Measurements from ENCODE around the gene RGS7. TPM values are rescaled to one million over a fixed set of nuclear protein-coding genes. Genes with fewer than 3 reads are reported as not detected.

The RGS7 gene
- total RNA-seq, 2 experiments from 2014 or later, result not detected

DNA sequence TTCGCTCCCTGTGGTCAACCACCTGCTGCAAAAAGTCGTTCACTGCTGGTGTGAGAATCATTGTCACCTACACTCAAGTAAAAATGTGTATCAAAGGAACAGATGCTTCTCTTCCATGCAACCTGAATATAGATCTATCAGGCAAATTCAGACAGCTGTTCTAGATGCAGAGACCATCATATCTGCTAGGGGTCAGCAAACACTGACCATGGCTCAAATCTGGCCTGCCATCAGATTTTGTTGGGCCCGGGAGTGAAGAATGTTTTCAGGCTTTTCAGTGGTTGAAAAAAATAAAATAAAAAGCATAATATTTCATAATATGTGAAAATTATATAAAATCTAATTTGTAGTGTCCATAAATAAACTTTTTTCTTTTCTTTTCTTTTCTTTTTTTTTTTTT lies 199.6 kb downstream of the RGS7 start:
- Mint-ChIP-seq H3K9me3 (peaks cover 3% of the 10 kb centered on the region), H3K4me3 (no peak overlapping the region), H3K27ac (no peak overlapping the region), H3K4me1 (ENCODE audit: low read depth) (no peaks in the 10 kb centered on the region), H3K36me3 (ENCODE audit: low read depth) (no peaks in the 10 kb centered on the region), H3K27me3 (no peaks in the 10 kb centered on the region)
- H3K4me1 ChIP-seq (ENCODE audit: insufficient read depth, low read length), result no peaks in the 10 kb centered on the region
- H3K27me3 ChIP-seq (ENCODE audit: control insufficient read depth in 1 of 2, insufficient read depth in 2 of 2, low read length in 2 of 2), result no peaks in the 10 kb centered on the region
- H3K36me3 ChIP-seq (ENCODE audit: insufficient read depth, low read length), result no peaks in the 10 kb centered on the region
- H3K4me3 ChIP-seq (ENCODE audit: low read length), result no peak overlapping the region
- ChIA-PET POLR2A (no interaction called here), CTCF (no interaction called here)
- H3K9me3 ChIP-seq (ENCODE audit: control insufficient read depth in 1 of 2, insufficient read depth in 1 of 2, low read length in 2 of 2), result peaks cover 0 to 5% of the 10 kb centered on the region in 2 experiments
- H3K27ac ChIP-seq (ENCODE audit: low read depth in 1 of 2, low read length in 2 of 2), result no peak overlapping the region
- ATAC-seq (ENCODE audit: poor library complexity) (no peak), DNase-seq (no peak)
- TF ChIP-seq, protein P1, sequence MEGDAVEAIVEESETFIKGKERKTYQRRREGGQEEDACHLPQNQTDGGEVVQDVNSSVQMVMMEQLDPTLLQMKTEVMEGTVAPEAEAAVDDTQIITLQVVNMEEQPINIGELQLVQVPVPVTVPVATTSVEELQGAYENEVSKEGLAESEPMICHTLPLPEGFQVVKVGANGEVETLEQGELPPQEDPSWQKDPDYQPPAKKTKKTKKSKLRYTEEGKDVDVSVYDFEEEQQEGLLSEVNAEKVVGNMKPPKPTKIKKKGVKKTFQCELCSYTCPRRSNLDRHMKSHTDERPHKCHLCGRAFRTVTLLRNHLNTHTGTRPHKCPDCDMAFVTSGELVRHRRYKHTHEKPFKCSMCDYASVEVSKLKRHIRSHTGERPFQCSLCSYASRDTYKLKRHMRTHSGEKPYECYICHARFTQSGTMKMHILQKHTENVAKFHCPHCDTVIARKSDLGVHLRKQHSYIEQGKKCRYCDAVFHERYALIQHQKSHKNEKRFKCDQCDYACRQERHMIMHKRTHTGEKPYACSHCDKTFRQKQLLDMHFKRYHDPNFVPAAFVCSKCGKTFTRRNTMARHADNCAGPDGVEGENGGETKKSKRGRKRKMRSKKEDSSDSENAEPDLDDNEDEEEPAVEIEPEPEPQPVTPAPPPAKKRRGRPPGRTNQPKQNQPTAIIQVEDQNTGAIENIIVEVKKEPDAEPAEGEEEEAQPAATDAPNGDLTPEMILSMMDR (IDR thresholded peaks at IDR 0.05), result no peak
- intact Hi-C loops (cut with DNase I, micrococcal nuclease), result no loop called here

DNA sequence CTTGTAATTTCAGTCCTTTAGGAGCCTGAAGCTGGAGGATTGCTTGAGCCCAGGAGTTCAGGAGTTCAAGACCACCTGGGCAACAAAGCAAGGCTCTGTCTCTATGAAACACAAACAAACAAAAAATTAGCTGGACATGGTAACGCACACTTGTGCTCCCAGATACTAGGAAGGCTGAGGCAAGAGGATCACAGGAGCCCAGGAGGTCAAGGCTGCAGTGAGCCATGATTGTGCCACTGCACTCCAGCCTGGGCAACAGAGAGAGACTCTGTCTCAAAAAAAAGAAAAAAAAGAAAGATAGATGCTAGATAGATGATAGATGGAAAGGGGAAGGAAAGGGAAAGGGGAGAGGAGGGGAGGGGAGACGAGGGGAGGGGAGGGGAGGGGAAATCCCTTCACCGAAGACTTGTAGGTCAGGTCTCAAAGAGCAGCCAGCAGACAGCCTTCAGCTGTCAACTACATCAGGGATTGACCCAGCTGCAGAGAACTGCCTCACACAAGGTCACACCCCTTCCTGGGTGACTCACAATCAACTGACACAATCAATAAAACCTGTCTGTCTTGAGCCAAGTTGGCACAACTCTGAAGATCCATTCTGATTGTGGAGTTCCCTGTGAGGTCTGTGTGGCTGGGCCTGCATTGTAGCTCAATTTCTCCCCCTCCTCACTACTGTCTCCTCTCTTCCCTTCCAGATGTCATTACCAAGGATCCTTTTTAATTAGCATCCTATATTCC lies 200.6 kb downstream of the RGS7 start:
- Mint-ChIP-seq H3K9me3 (peaks cover 3% of the 10 kb centered on the region), H3K36me3 (ENCODE audit: low read depth) (no peaks in the 10 kb centered on the region), H3K27me3 (no peaks in the 10 kb centered on the region), H3K4me1 (ENCODE audit: low read depth) (no peaks in the 10 kb centered on the region), H3K4me3 (no peak overlapping the region), H3K27ac (no peak overlapping the region)
- intact Hi-C loops (cut with DNase I, micrococcal nuclease), result no loop called here
- no peaks in the 10 kb centered on the region for H3K4me1 ChIP-seq (ENCODE audit: insufficient read depth, low read length)
- TF ChIP-seq, protein P1 (IDR thresholded peaks at IDR 0.05), result no peak
- CTCF ChIA-PET, result no interaction called here
- POLR2A ChIA-PET, result no interaction called here
- H3K36me3 ChIP-seq (ENCODE audit: insufficient read depth, low read length), result no peaks in the 10 kb centered on the region
- H3K27me3 ChIP-seq (ENCODE audit: control insufficient read depth in 1 of 2, insufficient read depth in 2 of 2, low read length in 2 of 2), result no peaks in the 10 kb centered on the region
- no peak for ATAC-seq (ENCODE audit: poor library complexity)
- DNase-seq, result no peak
- H3K27ac ChIP-seq (ENCODE audit: low read depth in 1 of 2, low read length in 2 of 2), result no peak overlapping the region
- no peak overlapping the region for H3K4me3 ChIP-seq (ENCODE audit: low read length)
- H3K9me3 ChIP-seq (ENCODE audit: control insufficient read depth in 1 of 2, insufficient read depth in 1 of 2, low read length in 2 of 2), result no peaks in the 10 kb centered on the region

DNA sequence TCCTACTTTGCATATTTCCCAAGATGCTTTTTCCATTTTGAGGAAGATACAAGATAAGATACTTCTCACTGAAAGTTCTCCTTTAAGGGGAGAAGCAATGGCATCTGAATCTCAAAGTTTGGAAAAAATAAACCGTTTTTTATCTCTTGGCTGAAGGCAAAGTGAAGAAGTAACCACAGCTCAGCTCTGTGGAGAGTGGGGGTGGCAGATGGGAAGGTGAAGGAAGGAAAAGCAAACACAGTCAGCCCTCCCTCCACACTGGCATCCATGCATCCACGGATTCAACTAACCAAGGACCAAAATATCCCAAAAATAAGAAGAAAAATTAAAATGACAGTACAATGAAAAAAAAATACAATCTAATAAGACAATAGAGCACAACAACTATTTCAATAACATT lies 211.1 kb downstream of the RGS7 start:
- no peaks in the 10 kb centered on the region for H3K27me3 Mint-ChIP-seq
- no peaks in the 10 kb centered on the region for H3K4me1 Mint-ChIP-seq (ENCODE audit: low read depth)
- ATAC-seq (ENCODE audit: poor library complexity) (no peak), DNase-seq (no peak)
- ChIA-PET POLR2A (no interaction called here), CTCF (no interaction called here)
- peaks cover 6% of the 10 kb centered on the region for H3K9me3 Mint-ChIP-seq
- no peak overlapping the region for H3K27ac Mint-ChIP-seq
- Histone ChIP-seq H3K36me3 (ENCODE audit: insufficient read depth, low read length) (no peaks in the 10 kb centered on the region), H3K27me3 (ENCODE audit: control insufficient read depth in 1 of 2, insufficient read depth in 2 of 2, low read length in 2 of 2) (no peaks in the 10 kb centered on the region), H3K27ac (ENCODE audit: low read depth in 1 of 2, low read length in 2 of 2) (no peak overlapping the region), H3K4me1 (ENCODE audit: insufficient read depth, low read length) (no peaks in the 10 kb centered on the region), H3K9me3 (ENCODE audit: control insufficient read depth in 1 of 2, insufficient read depth in 1 of 2, low read length in 2 of 2) (peaks cover 0 to 3% of the 10 kb centered on the region in 2 experiments), H3K4me3 (ENCODE audit: low read length) (no peak overlapping the region)
- no peaks in the 10 kb centered on the region for H3K36me3 Mint-ChIP-seq (ENCODE audit: low read depth)
- intact Hi-C loops (cut with DNase I, micrococcal nuclease), result no loop called here
- TF ChIP-seq, protein P1 (IDR thresholded peaks at IDR 0.05), result no peak
- no peak overlapping the region for H3K4me3 Mint-ChIP-seq
